ENCODE measurements around the gene RSAD2. TPM values are rescaled to one million over a fixed set of nuclear protein-coding genes. Genes with fewer than 3 reads are reported as not detected.

The RSAD2 gene
- total RNA-seq, 1 experiment from 2014 or later, result 37.2 TPM

DNA sequence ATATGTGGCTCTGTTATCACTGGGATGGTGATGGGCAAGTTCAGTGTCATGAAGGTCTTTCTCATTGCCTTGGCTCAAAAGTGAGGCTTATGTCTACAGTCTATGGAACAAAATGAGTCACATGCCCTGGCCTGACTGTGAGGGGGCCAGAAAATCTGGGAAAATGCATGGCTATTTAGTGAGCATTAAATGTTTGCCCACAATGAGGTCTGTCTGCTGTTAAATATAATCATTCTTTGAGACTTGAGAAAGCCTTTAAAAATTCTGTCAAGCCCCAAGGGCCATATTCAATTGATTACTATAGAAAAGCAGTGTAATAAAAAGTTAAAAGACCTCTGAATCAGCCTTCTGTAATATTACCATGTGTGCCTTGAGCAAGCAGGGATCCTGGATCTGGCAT, 34.1 kb downstream of the RSAD2 start:
- H3K9me3 Mint-ChIP-seq (ENCODE audit: low read depth, unreplicated experiment), result no peaks in the 10 kb centered on the region
- CTCF ChIA-PET, result no interaction called here
- no peak overlapping the region for H3K4me3 Mint-ChIP-seq (ENCODE audit: low read depth, unreplicated experiment)
- no TSS peak for BruUV-seq (replicated peaks)
- no peaks in the 10 kb centered on the region for H3K27me3 Mint-ChIP-seq (ENCODE audit: unreplicated experiment)
- H3K4me1 Mint-ChIP-seq (ENCODE audit: low read depth, unreplicated experiment), result peaks cover 34% of the 10 kb centered on the region
- no peak overlapping the region for H3K27ac Mint-ChIP-seq (ENCODE audit: unreplicated experiment)
- peaks cover 7% of the 10 kb centered on the region for H3K36me3 Mint-ChIP-seq (ENCODE audit: insufficient read depth, unreplicated experiment)
- TF ChIP-seq, protein P1, sequence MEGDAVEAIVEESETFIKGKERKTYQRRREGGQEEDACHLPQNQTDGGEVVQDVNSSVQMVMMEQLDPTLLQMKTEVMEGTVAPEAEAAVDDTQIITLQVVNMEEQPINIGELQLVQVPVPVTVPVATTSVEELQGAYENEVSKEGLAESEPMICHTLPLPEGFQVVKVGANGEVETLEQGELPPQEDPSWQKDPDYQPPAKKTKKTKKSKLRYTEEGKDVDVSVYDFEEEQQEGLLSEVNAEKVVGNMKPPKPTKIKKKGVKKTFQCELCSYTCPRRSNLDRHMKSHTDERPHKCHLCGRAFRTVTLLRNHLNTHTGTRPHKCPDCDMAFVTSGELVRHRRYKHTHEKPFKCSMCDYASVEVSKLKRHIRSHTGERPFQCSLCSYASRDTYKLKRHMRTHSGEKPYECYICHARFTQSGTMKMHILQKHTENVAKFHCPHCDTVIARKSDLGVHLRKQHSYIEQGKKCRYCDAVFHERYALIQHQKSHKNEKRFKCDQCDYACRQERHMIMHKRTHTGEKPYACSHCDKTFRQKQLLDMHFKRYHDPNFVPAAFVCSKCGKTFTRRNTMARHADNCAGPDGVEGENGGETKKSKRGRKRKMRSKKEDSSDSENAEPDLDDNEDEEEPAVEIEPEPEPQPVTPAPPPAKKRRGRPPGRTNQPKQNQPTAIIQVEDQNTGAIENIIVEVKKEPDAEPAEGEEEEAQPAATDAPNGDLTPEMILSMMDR (IDR thresholded peaks at IDR 0.05; ENCODE audit: unreplicated experiment), result no peak
- intact Hi-C loops (cut with micrococcal nuclease; ENCODE audit: unreplicated experiment), result no loop called here
- DNase-seq, result no peak

DNA sequence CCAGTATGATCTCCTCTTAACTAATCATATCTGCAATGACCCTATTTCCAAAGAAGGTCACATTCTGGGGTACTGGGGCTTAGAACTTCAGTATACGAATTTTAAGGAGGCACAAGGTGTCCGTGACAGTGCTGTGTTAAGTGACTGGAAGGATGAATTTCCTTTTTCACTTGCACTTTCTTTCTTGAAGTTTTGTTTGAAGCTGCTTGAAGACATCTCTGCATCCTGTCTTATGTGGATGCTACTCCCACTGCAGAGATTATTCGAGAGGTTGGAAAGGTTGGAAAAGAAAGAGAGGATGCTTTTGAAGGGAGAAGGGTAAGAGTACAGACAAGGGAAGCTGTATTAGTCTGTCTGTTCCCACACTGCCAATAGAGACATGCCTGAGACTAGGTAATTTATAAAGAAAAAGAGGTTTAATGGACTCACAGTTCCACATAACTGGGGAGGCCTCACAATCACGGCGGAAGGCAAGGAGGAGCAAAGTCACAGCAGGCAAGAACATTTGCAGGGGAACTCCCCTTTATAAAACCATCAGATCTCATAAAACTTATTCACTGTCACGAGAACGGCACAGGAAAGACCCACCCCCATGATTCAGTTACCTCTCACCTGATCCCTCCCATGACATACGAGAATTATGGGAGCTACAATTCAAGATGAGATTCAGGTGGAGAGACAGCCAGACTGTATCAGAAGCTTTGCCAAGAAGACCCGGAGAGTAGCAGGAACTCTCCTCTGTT, 36.0 kb downstream of the RSAD2 start:
- Mint-ChIP-seq H3K27me3 (ENCODE audit: unreplicated experiment) (no peaks in the 10 kb centered on the region), H3K36me3 (ENCODE audit: insufficient read depth, unreplicated experiment) (peaks cover 10% of the 10 kb centered on the region), H3K27ac (ENCODE audit: unreplicated experiment) (no peak overlapping the region), H3K9me3 (ENCODE audit: low read depth, unreplicated experiment) (no peaks in the 10 kb centered on the region), H3K4me3 (ENCODE audit: low read depth, unreplicated experiment) (no peak overlapping the region), H3K4me1 (ENCODE audit: low read depth, unreplicated experiment) (peaks cover 34% of the 10 kb centered on the region)
- no peak for DNase-seq
- intact Hi-C loops (cut with micrococcal nuclease; ENCODE audit: unreplicated experiment), result no loop called here
- CTCF ChIA-PET, result interaction anchor here (1.6 kb wide), 1 partner anchor 101 kb away, joined by 5 read pairs; no protein-coding TSS in a partner anchor
- BruUV-seq (replicated peaks), result no TSS peak
- TF ChIP-seq, protein P1 (IDR thresholded peaks at IDR 0.05; ENCODE audit: unreplicated experiment), result no peak

DNA sequence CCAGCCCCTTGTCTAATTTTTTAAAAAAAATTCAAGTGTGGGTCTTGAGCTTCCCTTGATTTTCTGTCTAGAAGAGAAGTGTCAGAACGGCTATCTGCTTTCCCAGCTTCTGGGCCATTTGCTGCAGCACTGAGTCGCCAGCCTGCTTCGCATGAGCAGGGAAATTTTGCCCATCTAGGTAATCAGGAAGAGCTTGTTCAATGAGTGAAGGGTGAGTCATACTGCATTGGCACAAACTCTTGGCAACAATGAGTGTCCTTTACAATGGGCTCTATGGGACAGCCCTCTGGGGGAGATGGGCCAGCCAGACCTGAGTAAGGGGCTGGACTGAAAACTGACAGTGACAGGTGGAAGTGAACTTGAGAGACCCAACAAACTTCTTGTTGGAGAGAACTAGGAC, 37.3 kb downstream of the RSAD2 start:
- H3K9me3 Mint-ChIP-seq (ENCODE audit: low read depth, unreplicated experiment), result no peaks in the 10 kb centered on the region
- CTCF ChIA-PET, result interaction anchor here (0.8 to 1.6 kb wide), 7 partner anchors 9 to 120 kb away, joined by 3 to 6 read pairs (median 4); no protein-coding TSS in a partner anchor
- peak; percentile 62 for DNase-seq
- peak overlapping the region; percentile 40 for H3K27ac Mint-ChIP-seq (ENCODE audit: unreplicated experiment)
- H3K4me1 Mint-ChIP-seq (ENCODE audit: low read depth, unreplicated experiment), result peaks cover 35% of the 10 kb centered on the region
- H3K36me3 Mint-ChIP-seq (ENCODE audit: insufficient read depth, unreplicated experiment), result peaks cover 15% of the 10 kb centered on the region
- H3K4me3 Mint-ChIP-seq (ENCODE audit: low read depth, unreplicated experiment), result no peak overlapping the region
- BruUV-seq (replicated peaks), result no TSS peak
- intact Hi-C loops (cut with micrococcal nuclease; ENCODE audit: unreplicated experiment), result no loop called here
- TF ChIP-seq, protein P1 (IDR thresholded peaks at IDR 0.05; ENCODE audit: unreplicated experiment), result no peak
- H3K27me3 Mint-ChIP-seq (ENCODE audit: unreplicated experiment), result no peaks in the 10 kb centered on the region

DNA sequence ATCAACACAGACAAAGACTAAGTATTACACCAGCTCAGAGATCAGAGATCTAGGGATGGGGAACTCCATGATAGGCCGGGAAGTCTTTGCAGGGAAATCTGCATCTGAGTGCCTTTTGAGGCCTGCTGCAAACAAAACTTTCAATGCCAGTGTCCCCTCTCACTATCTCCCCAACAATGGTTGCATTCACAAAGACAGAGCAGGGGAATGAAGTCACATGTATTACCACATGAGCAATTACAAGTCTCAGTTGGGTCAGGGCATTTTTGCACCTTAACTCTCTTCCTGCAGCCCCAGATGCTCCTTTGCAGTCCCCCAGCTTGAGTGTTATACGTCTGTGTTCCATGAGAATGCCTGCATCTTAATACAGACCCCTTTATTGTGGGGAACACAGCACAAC, 37.8 kb downstream of the RSAD2 start:
- no peak overlapping the region for H3K4me3 Mint-ChIP-seq (ENCODE audit: low read depth, unreplicated experiment)
- H3K4me1 Mint-ChIP-seq (ENCODE audit: low read depth, unreplicated experiment), result peaks cover 36% of the 10 kb centered on the region
- TF ChIP-seq, protein P1 (IDR thresholded peaks at IDR 0.05; ENCODE audit: unreplicated experiment), result no peak
- CTCF ChIA-PET, result interaction anchor here (1.0 to 1.6 kb wide), 6 partner anchors 31 to 130 kb away, joined by 3 to 6 read pairs (median 4); no protein-coding TSS in a partner anchor
- no peak overlapping the region for H3K27ac Mint-ChIP-seq (ENCODE audit: unreplicated experiment)
- no TSS peak for BruUV-seq (replicated peaks)
- intact Hi-C loops (cut with micrococcal nuclease; ENCODE audit: unreplicated experiment), result no loop called here
- H3K9me3 Mint-ChIP-seq (ENCODE audit: low read depth, unreplicated experiment), result no peaks in the 10 kb centered on the region
- no peak for DNase-seq
- no peaks in the 10 kb centered on the region for H3K27me3 Mint-ChIP-seq (ENCODE audit: unreplicated experiment)
- peaks cover 18% of the 10 kb centered on the region for H3K36me3 Mint-ChIP-seq (ENCODE audit: insufficient read depth, unreplicated experiment)
